ENCODE results near the gene KPNA2.
A peak's percentile ranks its signal among the peaks of the same experiment; 100 is the strongest.
"Not testable (repeated sequence)": the region's sequence is repeated elsewhere in the genome, so short reads cannot be mapped to it uniquely, and the experiment has no call there.

The KPNA2 gene

DNA sequence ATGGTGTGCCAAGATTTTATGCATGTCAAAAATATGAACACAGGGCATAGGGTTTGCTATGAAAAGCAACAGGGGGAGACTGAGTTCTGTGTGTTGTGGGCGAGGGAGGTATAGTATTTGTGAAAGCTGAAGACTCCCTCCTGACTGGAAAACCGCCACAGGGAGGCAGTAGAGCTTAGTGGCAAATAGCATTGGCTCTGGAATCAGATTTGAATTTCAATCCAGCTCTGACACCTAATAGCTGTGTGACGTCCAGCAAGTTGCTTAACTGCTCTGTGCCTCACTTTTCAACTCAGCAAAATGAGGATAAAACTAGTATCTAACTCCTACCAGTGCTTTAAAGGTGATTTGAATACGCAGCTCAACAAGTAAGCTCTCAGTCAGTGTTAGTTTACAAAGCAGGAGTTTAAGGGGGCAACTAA lies 22.0 kb downstream of the KPNA2 start:
- DNase-seq (ENCODE audit: low read depth in 2 of 2): peak; percentile 9 to 37

DNA sequence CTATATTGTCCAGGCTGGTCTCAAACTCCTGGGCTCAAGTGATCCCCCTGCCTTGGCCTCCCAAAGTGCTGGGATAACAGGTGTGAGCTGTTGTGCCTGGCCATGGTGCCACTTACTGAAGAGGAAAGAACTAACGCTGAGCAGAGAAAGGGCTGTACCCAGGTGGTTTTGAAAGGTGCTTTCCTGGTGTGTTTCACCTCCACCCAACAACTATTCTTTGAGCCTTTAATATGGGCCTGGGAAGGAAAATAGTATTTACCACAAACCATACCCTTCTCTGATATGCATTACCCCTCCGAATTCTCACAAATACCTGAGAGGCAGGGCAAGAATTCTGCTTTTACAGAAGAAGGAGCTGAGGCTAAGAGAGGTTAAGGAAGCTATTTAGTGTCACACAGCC lies 24.8 kb downstream of the KPNA2 start:
- DNase-seq (ENCODE audit: low read depth in 2 of 2): no peak

DNA sequence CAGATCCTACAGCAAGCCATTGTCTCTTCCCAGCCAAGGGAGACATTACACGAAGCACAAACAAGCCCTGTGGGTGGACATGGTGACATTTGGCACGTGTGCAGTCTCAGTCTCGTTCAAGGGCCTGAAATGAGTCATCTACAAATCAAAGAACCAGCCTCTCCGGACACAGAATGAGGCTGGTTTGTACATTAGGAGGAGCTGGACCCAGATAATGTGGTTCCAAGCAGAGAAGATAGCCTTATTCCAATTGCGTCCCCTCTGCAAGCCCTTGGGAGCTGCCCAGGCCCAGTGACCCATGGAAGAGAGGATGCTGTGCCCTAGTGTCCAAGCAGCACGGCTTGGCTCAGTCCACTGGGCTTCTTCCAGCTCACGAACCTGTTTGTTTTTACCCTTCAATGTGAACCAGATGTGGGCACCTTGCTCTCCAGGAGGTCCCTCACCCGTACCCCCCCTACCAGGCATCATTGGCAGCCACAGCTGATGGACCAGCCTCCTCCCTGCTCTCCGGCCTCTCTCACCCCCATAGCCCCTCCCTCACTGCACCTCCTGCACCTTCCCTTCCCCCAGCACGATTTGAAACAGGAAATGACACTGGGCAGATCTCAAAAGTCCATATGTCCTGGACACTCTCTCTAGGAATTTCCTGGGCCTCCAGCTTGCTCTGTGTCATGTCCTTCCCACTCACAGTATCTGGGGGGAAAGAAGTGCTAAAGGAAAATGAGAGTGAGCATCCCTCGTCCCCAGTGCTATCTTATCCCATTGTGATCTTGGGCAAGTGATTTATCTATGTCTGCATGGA lies 26.2 kb downstream of the KPNA2 start:
- no peak for DNase-seq (ENCODE audit: low read depth in 2 of 2)

DNA sequence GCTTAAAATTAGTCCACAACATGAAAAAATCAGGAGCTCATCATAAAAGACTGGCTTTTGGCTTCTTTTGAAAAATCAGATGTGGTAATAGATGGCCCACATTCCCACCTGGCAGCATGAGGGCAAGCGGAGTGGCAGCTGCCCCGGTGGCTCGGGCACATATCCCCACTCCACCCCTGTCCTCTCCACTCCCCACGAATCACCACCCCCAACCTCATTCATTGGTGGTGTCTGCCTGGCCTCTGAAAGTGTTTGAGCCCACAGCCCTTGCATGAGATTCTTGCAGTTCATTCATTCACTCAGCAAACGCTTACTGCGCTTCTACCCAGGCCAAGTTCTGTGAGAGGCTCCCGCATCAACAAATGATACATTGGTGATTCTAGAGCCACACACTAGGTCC lies 29.8 kb downstream of the KPNA2 start:
- not testable (repeated sequence) for DNase-seq (ENCODE audit: low read depth in 2 of 2)

DNA sequence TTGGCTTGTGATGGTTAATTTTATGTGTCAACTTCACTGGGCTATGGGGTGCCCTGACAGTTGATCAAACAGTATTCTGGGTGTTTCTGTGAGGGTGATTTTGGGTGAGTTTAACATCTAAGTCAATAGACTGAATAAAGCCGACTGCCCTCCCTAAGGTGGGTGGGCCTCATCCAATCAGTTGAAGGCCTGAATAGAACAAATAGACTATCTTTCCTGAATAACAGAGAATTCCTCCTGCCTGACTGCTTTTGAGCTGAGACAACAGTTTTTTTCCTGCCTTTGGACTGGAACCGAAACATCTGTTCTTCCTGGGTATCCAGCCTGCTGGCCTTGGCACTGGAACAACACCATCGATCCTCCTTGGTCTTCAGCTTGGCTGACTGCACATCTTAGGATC lies 33.0 kb downstream of the KPNA2 start:
- not testable (repeated sequence) for DNase-seq (ENCODE audit: low read depth in 2 of 2)

DNA sequence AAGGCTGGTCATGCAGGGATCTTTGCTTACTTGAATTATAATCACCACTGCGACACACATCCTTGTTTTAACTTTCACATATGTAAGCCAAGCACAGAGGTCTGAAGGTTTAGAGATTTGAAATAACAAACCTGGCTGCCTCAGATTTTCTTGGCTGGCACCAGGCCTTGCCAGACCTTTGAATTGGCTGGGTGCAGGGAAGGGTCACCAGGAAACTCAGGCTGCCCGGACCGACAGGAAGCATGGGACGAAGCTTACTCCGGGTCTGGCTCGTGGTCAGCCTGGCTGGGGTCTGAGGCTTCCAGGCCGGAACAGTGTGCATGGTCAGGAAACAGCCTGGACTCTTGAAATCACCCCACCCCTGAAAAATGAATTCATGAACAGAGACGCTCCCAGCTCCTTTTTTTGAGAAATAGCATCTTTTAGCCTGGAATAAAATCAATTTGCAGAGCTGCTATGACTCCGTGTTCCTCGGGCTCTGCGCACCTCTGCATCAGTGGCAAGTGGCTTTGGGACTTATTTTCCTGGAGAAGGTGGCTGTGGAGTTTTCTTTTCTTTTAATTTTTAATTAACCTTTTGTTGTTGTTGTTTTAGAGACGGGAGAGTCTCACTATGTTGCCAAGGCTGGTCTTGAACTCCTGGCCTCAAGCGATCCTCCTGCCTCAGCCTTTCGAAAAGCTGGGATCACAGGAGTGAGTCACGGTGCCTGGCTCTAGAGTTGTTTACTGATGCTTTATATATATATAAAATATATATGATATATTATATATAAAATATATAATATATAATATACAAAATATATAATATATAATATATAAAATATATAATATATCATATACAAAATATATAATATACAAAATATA lies 35.3 kb downstream of the KPNA2 start:
- not testable (repeated sequence) for DNase-seq (ENCODE audit: low read depth in 2 of 2)

- DNase-seq (ENCODE audit: low read depth in 2 of 2): no peak
Measured at GRCh38 chr17:68074279-68074678, 38.7 kb downstream of the KPNA2 start.

DNA sequence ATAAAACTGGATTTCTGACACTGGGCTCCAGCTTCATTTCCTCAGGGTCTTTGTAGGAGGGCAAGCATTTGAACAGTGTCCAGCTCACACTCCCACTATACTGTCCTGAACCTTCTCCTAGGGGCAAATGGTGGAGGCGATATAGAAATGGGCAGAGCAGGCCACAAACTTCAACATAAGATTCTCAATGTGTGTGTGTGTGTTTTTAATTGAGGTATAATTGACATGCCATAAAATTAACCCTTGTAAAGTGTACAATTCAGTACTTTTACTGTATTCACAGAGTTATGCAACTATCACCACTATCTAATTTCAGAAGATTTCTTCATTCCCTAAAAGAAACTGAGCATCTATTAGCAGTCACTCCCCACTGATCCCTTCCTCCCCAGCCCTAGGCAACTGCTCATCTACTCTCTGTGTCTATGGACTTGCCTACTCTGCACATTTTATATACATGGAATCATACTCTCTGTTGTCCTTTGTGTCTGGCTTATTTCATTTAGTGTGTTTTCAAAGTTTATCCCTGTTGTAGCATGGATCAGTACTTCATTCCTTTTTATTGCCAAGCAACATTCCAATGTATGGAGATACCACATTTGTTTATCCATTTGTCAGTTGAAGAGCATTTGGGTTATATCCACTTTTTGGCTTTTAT lies 40.5 kb downstream of the KPNA2 start:
- not testable (repeated sequence) for DNase-seq (ENCODE audit: low read depth in 2 of 2)

- DNase-seq (ENCODE audit: low read depth in 2 of 2): not testable (repeated sequence)
Measured at GRCh38 chr17:68077498-68077897, 42.0 kb downstream of the KPNA2 start.

- no peak for DNase-seq (ENCODE audit: low read depth in 2 of 2)
Measured at GRCh38 chr17:68080411-68081150, 45.0 kb downstream of the KPNA2 start.

- not testable (repeated sequence) for DNase-seq (ENCODE audit: low read depth in 2 of 2)
Measured at GRCh38 chr17:68081305-68082265, 46.0 kb downstream of the KPNA2 start.

DNA sequence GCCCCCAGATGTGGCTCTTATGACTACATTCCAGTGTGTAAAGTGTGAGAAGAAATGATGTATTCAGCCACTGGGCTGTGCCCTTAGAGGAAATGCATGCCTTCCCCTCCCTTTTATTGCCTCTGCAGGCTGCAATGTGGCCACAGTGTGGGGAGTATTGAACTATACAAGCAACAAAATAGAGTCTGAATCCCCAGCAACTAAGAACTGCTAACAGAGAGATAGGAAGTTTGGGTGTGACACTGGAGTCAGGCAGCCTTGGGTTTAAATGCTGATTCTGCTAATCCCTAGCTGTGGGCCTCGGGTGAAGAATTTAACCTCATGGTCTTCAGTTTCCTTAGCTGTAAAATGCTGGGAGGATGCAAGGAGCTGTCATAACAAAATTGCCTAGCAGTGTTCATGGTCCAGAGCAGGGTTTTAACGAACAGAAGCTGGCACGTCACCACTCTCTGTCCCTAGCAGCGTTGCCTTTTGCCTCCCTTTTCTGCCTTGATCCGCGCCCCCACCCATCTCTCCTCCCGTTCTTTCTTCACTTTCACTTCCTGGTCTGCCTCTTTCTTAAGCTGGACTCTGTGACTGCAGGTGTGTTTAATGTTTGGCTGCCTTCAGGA lies 50.3 kb downstream of the KPNA2 start:
- no peak for DNase-seq (ENCODE audit: low read depth in 2 of 2)

DNA sequence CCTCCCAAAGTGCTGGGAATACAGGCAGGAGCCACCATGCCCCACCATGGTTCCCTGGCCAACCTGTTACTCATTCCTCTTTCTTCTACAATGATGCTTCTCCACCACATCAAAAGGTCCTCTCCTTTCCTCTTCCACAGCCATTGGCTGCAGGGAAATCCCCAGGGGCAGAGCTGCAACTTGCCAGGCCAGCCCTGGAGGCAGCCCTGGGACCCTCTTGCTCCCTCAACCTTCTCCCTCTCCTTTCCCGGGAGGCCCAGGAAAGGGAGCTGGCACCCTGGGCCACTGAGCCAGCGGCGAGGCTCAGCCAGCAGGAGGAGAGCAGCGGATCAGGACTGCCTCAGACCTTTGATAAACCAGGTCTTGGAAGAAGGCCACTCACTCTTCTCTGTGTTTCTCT lies 51.1 kb downstream of the KPNA2 start:
- DNase-seq (ENCODE audit: low read depth in 2 of 2): not testable (repeated sequence)

GRCh38 chr17:68087131-68087623 lies 51.6 kb downstream of the KPNA2 start:
- DNase-seq (ENCODE audit: low read depth in 2 of 2): not testable (repeated sequence)

- no peak for DNase-seq (ENCODE audit: low read depth in 2 of 2)
Measured at GRCh38 chr17:68087851-68088250, 52.3 kb downstream of the KPNA2 start.

DNA sequence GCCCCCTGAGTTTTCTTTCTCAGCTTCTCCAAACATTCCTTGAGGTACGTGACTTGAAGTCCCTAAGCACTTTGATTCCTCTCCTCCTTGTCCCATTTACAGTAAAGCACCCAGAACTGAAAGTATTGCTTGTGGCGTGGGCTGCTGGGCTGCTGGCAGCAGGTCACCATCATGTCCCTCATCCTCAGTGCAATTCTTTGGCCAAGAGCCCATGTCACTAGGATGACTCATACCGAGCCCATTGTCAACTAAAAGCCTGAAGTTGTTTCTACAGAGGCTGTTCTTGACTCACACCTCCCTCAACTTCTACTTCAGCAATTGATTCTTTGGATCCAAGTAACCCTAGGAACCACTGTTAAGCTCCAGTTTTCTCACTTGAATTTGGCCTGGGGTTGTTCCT lies 54.3 kb downstream of the KPNA2 start:
- no peak for DNase-seq (ENCODE audit: low read depth in 2 of 2)

- DNase-seq (ENCODE audit: low read depth in 2 of 2): no peak
Measured at GRCh38 chr17:68094481-68095078, 59.0 kb downstream of the KPNA2 start.

DNA sequence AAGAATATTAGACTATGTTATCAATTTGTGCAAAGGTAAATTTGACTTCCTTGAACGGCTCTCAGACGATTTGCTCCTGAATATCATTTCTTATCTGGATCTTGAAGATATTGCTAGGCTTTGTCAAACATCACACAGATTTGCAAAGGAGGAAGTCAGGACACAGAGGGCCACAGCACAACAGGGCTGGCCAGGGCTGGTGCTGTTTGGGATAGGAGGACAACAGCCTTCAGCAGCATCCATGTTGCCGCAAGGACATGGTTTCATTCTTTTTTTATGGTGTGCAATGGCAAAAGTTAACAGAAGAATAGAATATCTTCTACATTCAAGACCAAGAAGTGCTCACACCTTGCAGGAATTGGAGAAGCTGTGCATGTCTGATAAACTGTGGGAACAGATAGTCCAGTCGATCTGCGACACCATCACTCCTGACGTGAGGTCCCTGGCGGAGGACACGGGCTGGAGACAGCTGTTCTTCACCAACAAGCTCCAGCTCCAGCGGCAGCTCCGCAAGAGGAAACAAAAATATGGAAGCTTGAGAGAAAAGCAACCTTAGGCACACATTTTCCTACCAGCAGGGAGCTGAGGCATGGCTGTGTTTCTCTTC lies 59.8 kb downstream of the KPNA2 start:
- no peak for DNase-seq (ENCODE audit: low read depth in 2 of 2)

- DNase-seq (ENCODE audit: low read depth in 2 of 2): no peak
Measured at GRCh38 chr17:68096111-68096510, 60.6 kb downstream of the KPNA2 start.
